GM18520 (cell line): Measurements from ENCODE around the gene MAP2K5.

ENCODE experiments used
- ATAC-seq: cut with Tn5 transposase; IDR thresholded peaks from one replicate; pipeline ENCODE4 v1.9.1; 2021; ENCODE audit not compliant: unreplicated experiment

The MAP2K5 gene

DNA sequence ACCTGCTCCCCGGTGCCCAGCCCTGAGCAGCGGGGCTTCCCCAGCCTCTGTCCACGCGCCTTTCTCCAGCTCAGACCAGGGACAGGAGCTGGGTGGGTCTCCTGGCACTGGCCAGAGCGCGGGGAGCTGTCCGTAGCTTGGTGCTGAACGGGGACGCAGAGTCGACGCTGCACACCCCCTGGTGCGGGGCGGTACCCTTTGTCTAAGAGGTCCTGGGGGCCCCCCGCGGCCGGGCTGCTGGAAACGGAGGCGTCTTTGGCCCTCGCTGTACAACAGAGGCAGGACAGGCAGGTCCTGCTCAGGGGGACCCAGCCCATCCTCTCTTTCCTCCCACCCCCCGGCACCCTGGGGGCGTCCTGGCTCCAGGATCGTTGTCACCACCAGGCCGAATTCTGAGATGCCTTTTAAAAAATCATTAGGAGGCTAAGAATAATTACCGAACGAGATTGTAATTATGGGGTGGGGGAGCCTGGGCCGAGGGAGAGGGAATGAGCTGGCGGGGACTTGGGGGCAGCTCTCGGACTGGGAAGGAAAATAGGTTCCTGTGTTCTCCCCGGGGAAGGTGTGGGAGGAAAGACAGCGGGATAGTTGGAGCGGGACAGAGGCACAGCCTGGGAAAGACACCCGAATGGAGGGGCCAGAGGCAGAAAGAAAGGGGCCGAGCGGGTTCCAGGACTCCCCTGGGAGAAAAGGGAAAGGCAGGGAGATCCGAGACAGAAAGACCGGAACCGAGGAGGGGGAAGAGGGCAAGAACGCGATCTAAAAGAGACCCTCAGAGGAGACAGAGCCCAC is 278.7 kb downstream of the MAP2K5 start:
- no peak for ATAC-seq

DNA sequence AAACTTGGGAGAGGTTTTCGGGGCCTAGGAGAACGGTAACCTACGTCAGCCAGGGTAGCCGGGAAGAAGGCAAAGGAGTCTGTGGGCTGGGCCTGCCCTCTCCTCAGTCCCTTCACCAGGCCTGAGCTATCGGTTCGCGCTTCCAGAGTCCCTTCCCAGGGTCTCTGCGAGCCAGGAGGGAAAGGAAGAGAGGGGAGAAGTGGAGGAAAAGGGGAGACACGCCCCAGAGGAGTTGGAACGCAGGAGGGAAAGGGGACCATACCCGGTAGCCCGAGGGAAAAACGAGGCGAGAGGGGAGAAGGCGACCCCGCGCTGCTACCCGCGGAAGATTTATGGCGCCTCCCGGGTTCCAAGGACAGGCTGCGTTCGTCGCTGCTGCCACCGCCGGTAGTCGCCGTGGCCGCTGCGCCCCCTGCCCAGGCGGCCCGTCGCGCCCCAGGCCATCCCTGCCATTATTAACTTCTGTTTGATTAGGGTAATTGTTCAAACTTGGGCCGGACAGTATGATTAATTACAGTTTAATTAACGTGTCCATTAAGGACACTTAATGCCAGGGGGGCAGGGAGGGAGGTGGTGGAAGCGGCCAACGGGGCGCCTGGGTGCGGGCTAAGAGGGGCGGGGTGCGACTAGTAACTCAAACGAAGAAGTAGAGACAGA is 279.4 kb downstream of the MAP2K5 start:
- no peak for ATAC-seq

GRCh38 chr15:67822537-67823313 is 280.2 kb downstream of the MAP2K5 start:
- no peak for ATAC-seq

DNA sequence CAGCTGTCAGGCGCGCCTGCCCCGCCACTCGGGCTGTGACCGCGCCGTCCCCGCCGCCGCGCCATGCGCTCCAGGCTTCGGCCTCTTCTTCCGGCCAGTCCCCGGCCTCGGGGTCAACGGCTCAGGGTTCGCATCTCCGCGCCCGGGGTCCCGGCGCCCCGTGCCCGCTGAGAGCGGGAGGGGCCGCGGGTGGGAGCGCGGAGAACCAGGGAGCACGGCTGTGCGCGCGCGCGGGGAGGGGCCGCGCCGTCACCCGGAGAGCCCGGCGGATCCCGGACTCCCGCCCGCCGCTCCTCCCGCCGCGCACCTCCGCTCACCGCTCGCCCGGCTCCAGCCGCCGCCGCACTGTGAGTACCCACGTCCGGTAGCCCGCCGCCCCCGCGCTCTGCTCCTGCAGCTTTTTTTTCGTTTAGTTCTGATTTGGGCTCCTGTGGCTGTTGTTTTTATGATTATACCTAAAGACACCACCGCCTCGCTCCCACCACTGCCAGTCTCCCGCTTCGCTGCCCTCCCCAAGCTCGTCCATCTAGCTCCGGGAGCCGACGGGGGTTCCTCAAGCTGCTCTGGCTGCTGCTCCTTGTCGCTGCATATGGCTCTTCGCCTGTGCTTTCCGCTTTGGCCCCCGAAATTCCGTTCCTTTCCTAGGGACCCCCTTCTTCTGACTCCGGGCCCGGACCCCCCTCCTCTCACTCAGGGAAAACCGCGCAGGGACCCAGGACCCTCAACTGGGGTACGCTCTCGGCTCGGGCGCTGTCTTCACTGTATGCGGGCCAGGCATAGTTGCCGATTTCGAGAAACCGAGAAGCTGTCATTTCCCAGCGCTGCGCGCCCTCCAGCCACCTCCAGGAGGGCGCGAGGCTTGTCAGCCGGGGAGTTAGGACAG is 281.1 kb downstream of the MAP2K5 start:
- no peak for ATAC-seq

DNA sequence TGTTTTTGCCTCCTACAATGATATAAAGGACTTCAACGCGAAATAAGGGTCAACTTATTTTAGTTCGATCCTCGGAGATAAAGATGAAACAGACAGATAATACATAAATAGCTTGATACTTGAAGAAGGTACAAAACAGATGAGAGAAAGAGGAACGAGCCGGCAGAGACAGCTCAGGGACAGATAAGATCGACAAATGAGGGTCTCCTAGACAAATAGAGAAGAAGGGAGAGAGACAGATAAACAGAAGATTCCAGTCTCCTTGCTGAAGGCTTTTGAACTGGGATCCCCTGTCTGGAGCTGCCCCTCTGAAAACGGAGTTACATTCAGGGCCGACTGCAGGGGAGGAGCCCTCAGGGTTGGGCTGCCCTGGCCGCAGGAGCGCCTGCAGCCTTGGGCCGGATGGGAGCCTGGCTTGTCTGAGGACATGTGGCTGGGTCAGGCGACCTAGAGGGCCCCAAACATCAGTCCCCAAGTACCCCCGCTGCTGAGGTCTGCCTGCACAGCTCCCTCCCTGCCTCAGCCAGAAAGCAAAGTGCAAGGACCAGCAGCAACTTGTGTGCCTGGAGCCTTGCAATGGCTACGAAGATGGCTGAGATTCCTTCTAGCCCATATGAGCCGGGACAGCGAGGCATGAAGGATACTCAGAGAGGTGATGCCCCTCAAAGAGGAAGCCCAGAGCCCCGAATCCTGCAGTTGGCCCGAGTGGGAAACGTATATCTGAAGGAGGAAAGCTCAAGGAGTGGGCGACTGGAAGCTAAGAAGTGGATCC is 281.9 kb downstream of the MAP2K5 start:
- ATAC-seq, result no peak

- no peak for ATAC-seq
Measured at GRCh38 chr15:67824976-67825880, 282.7 kb downstream of the MAP2K5 start, which contains the start of gene SKOR1. SKOR1 (plus strand) TSS chr15:67825509; CDS start chr15:67825603, 94 bp downstream.

GRCh38 chr15:67825881-67826716 is 283.6 kb downstream of the MAP2K5 start:
- no peak for ATAC-seq

DNA sequence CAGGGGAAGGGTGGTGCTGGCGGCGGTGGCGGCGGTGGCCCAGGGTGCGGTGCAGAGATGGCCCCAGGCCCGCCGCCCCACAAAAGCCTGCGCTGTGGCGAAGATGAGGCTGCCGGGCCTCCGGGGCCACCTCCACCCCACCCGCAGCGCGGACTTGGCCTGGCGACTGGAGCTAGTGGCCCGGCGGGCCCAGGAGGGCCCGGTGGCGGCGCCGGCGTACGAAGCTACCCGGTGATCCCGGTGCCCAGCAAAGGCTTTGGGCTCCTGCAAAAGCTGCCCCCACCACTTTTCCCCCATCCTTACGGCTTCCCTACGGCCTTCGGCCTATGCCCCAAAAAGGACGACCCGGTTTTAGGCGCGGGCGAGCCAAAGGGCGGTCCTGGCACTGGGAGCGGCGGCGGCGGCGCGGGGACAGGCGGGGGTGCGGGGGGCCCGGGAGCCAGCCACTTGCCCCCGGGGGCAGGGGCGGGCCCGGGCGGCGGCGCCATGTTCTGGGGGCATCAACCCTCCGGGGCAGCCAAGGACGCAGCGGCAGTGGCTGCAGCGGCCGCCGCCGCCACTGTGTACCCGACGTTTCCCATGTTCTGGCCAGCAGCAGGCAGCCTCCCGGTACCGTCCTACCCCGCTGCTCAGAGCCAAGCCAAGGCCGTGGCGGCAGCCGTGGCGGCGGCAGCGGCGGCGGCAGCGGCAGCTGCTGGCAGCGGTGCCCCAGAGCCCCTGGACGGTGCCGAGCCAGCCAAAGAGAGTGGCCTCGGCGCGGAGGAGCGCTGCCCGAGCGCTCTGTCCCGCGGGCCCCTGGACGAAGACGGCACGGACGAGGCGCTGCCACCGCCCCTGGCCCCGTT is 284.4 kb downstream of the MAP2K5 start:
- ATAC-seq, result no peak

DNA sequence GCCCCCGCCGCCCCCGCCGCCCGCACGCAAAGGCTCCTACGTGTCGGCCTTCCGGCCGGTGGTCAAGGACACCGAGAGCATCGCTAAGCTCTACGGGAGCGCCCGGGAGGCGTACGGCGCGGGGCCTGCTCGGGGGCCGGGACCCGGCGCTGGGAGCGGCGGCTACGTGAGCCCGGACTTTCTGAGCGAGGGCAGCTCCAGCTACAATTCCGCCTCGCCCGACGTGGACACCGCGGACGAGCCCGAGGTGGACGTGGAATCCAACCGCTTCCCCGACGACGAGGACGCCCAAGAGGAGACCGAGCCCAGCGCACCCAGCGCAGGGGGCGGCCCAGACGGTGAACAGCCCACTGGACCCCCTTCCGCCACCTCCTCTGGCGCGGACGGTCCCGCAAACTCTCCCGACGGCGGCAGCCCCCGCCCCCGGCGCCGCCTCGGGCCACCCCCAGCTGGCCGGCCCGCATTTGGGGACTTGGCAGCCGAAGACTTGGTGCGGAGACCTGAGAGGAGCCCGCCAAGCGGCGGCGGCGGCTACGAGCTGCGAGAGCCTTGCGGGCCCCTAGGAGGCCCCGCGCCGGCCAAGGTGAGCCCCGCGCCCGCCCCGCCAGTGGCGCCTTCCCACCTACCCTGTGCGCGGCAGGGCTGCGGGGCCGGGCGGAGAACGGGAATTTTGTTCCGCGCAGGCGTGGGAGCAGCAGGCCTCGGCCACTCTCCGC is 285.2 kb downstream of the MAP2K5 start:
- ATAC-seq, result no peak

- no peak for ATAC-seq
Measured at GRCh38 chr15:67828278-67828968, 285.9 kb downstream of the MAP2K5 start.

DNA sequence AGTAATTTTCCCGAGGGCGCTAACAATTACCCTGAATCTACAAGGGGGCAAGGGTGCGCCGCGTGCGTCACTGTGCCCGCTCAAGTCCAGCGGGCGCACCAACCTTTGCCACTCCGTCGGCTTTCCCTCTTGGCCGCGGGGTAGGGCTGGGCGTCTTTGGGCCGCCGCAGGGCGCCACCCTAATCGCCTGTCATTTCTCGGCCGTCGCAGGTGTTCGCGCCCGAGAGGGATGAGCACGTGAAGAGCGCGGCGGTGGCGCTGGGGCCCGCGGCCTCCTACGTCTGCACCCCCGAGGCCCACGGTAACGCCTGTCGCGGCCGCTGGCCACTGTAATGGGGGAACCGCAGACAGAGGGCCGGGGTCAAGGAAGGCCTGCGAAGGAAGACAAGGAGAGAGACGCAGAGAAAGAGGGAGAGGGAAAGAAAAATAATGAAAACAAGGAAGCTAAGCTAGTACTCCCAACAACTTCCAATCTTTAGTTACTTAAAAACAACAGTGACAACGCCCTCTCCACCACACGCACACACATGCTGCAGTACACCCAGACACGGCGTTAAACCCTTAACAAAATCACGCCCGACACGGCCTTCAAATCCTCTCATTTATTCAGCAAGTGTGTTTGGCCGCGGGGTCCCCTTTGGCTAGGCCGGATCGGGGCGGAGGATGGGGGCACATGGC is 286.6 kb downstream of the MAP2K5 start:
- ATAC-seq, result no peak

GRCh38 chr15:67829647-67830504 is 287.4 kb downstream of the MAP2K5 start:
- ATAC-seq, result no peak

DNA sequence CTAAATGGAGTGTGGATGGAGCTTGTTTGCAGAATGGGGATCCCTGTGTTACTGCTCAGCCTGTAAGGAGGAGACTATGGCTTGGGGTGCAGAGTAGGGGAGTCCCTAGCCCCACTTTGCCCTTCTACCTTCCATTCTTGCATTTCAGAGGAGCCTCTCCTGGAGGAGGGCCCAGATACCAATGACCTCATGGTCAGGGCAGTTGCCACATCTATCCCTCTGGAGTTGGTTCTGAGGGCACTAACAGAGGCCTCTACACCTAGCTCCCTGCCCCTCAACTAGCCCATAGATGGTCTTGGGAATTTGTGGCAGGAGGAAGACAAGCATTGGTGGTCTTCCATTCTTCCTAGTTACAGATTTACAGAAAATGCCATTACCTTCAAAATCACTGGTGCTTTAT is 288.9 kb downstream of the MAP2K5 start:
- no peak for ATAC-seq

- no peak for ATAC-seq
Measured at GRCh38 chr15:67832031-67832551, 289.6 kb downstream of the MAP2K5 start.
